GM21390 (cell line): Measurements from ENCODE around the gene C10orf120.

ENCODE experiments used
- ATAC-seq: cut with Tn5 transposase; IDR thresholded peaks from one replicate; pipeline ENCODE4 v1.9.1; 2021; ENCODE audit not compliant: unreplicated experiment

C10orf120 gene

GRCh38 chr10:122662231-122662630 lies 37.4 kb downstream of the C10orf120 start:
- ATAC-seq = no peak

GRCh38 chr10:122660696-122661095 lies 39.0 kb downstream of the C10orf120 start:
- ATAC-seq = no peak

GRCh38 chr10:122659651-122660050 lies 40.0 kb downstream of the C10orf120 start:
- no peak for ATAC-seq

GRCh38 chr10:122659126-122659525 lies 40.5 kb downstream of the C10orf120 start:
- no peak for ATAC-seq

DNA sequence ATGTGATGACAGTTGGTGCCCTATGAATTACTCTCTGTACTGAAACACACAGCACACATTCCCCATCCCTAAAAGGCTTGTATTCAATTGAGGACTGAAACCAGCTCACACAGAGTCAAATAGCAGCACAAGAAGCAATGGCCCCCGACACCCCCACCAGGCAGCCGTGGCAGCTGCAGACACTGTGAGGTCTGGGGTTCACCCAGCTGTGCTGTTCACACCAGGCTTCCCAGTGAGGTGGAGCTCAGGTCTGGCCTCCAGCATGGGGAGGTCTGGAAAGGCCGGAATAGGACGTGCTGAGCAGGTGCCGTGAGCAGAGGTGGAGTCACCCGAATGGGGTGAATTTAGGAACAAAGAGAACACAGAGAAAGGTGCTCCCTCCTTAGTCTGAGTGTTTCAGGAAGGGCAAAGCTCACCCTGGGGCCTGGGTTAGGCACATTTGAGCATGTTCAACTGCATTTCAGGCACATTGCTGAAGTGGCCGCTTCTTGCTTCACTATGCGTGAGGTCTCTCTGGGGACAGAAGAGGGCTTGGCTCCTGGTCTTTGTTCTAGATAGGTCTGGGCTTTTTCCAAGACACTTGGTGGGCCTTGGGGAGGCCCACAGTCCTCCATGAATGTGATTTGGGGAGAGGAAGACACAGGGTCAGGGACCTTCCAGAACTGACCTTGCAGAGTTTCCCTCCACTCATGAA lies 41.1 kb downstream of the C10orf120 start:
- no peak for ATAC-seq

GRCh38 chr10:122657729-122658128 lies 41.9 kb downstream of the C10orf120 start:
- no peak for ATAC-seq

- no peak for ATAC-seq
Measured at GRCh38 chr10:122657255-122657654, 42.4 kb downstream of the C10orf120 start.

DNA sequence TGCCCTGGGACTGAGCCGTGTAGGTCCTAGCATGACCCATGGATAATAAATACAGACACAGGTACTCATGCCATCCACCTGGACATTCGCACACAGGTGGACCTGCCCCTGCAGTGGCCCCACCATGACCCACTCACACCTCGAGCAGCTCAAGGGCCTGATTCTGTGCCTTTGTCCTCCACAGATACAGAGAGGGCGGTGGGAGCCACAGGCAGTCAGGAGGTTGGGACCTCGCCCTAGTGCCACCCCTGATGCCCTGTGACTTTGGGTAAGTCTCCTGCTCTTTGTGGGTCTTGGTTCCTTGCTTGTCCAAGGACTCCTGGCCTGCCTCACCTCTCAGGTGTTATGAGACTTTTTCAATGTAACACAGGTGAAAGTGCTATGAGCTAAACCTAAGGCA lies 42.9 kb downstream of the C10orf120 start:
- ATAC-seq = no peak

DNA sequence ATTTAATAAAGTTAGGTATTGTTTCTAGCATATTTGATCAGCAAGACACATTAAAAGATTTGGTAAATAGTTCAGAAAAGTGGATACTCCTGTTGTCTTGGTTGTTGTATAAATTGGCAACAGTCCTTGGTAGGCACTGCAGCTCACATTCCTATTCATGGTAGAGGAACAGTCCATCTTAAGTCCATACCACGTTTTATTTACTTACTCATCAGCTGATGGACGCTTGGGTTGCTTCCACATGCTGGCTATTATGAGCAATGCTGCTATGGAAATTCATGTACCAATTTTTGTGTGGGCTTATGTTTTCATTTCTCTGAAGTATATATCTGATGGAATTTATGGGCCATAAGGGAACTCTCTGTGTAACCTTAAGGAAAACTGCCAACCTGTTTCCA lies 43.3 kb downstream of the C10orf120 start:
- ATAC-seq = no peak

- ATAC-seq = no peak
Measured at GRCh38 chr10:122655524-122656307, 43.9 kb downstream of the C10orf120 start.

DNA sequence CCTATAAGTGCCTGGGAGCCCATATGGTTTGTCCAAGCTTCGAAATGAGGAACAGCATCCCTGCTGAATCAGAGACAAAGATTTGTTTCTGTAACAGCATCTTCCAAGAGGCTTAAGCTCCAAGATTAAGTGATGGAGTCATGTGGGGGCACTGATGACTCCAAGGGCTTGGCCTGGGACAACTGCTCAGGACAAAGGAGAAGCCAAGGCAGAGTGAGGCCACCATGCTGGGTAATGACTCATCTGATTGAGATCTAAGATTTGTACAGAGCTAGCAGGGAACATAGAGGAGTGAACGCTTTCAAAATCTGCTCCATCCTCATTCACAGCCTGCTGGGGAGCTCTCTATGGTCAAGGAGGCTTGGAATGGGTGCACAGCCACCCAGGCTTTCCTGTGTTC lies 49.3 kb downstream of the C10orf120 start:
- no peak for ATAC-seq

GRCh38 chr10:122649903-122650302 lies 49.7 kb downstream of the C10orf120 start:
- no peak for ATAC-seq

DNA sequence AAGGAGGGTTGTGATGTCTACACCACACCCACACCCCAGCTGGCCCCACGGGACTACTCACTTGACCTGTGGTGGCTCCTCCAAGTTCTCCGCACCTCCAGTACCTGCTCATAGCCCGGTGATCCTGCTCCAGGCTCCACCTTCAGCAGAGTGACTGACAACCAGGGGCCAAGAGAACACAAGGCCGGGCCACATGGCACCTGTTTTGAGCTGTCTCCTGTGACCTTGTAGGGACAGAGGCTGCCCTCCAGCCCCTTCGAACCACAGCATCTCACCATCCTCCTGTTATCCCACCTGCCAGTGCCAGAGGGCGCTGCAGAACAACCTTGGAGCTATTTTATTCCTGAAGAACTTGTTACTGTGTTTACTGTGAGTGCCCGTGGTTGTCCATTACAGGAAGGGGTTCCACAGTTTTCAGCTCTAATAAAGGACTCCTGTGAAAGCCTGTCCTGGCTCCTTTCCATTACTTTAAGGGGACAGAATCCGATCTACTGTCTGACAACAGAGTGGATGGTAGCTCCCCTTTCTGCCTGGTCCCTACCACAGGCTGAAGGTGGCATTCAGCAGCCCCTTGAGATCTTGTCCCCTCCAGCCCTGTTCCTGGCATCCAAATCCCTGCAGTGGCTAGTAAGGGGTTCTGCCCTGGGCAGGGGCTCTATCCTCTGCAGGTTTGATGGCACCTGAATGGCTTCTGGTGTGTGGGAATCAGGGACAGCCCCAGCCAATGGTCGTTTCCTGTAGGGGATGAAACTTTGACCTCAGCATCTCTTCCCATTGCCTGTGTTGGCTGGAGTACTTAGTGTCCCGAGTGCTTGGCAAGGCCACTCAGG lies 50.8 kb downstream of the C10orf120 start:
- no peak for ATAC-seq
